Mesenchymal stem cell (in vitro differentiated cells and primary cell): ENCODE measurements around the gene MSLN.
A peak's percentile ranks its signal among the peaks of the same experiment; 100 is the strongest.

ENCODE experiments used
- DNase-seq: peaks from one replicate; pipeline ENCODE4 v3.0.0-alpha.2; 2013
- H2AFZ ChIP-seq: one replicate; pipeline ENCODE4 v1.6.1; 2013; ENCODE audit warnings: low read depth, mild to moderate bottlenecking, control low read depth, inconsistent platforms, low read length, moderate library complexity
- H2AK5ac ChIP-seq: 2 replicates; pipeline ENCODE4 v1.6.1; 2013; ENCODE audit warnings: low read length, moderate library complexity, mild to moderate bottlenecking, inconsistent platforms; ENCODE audit not compliant: severe bottlenecking
- H2BK120ac ChIP-seq: one replicate; pipeline ENCODE4 v1.6.1; 2013; ENCODE audit warnings: low read depth, mild to moderate bottlenecking, inconsistent platforms, low read length, moderate library complexity
- H2BK12ac ChIP-seq, 2 experiments: one replicate each; pipeline ENCODE4 v1.6.1; 2013; ENCODE audit warnings: inconsistent platforms in 2 of 2, low read length in 2 of 2, mild to moderate bottlenecking in 2 of 2, moderate library complexity in 2 of 2, control low read depth in 1 of 2
- H2BK15ac ChIP-seq: one replicate; pipeline ENCODE4 v1.6.1; 2013; ENCODE audit warnings: mild to moderate bottlenecking, low read depth, inconsistent platforms; ENCODE audit not compliant: poor library complexity, severe bottlenecking
- H2BK5ac ChIP-seq: 2 replicates; pipeline ENCODE4 v1.6.1; 2013; ENCODE audit warnings: low read depth, mild to moderate bottlenecking, low read length, control low read depth, inconsistent platforms; ENCODE audit not compliant: poor library complexity, severe bottlenecking
- H3K14ac ChIP-seq, 2 experiments: one replicate each; pipeline ENCODE4 v1.6.1; 2013; ENCODE audit warnings: inconsistent platforms in 2 of 2, low read length in 2 of 2, control low read depth in 1 of 2, mild to moderate bottlenecking in 1 of 2, moderate library complexity in 1 of 2
- H3K18ac ChIP-seq, 2 experiments: one replicate each; pipeline ENCODE4 v1.6.1; 2013; ENCODE audit warnings: inconsistent platforms in 2 of 2, low read length in 2 of 2, control low read depth in 1 of 2, low read depth in 1 of 2, mild to moderate bottlenecking in 1 of 2
- H3K23ac ChIP-seq, 2 experiments: one replicate each; pipeline ENCODE4 v1.6.1; 2013; ENCODE audit warnings: inconsistent platforms in 2 of 2, low read length in 2 of 2, mild to moderate bottlenecking in 2 of 2, moderate library complexity in 2 of 2, control low read depth in 1 of 2
- H3K27ac ChIP-seq: 2 replicates; pipeline ENCODE4 v1.5.1; 2013; ENCODE audit warnings: mild to moderate bottlenecking, moderate library complexity, low read length, control low read depth, inconsistent platforms; ENCODE audit not compliant: poor library complexity, severe bottlenecking
- H3K27me3 ChIP-seq, 2 experiments: 2 replicates each; pipeline versions ENCODE4 v1.6.1 to v1.7.0; 2013; ENCODE audit warnings: low read length in 2 of 2, mild to moderate bottlenecking in 2 of 2, moderate library complexity in 2 of 2, control low read depth in 1 of 2, inconsistent platforms in 1 of 2; ENCODE audit not compliant: control insufficient read depth in 1 of 2, insufficient read depth in 1 of 2
- H3K36me3 ChIP-seq, 2 experiments: 2 replicates each; pipeline versions ENCODE4 v1.6.1 to v1.7.0; 2013; ENCODE audit warnings: low read length in 2 of 2, control low read depth in 1 of 2, inconsistent platforms in 1 of 2, low read depth in 1 of 2, mild to moderate bottlenecking in 1 of 2; ENCODE audit not compliant: insufficient read depth in 2 of 2, control insufficient read depth in 1 of 2
- H3K4ac ChIP-seq, 2 experiments: one replicate each; pipeline ENCODE4 v1.6.1; 2013; ENCODE audit warnings: inconsistent platforms in 2 of 2, low read length in 2 of 2, mild to moderate bottlenecking in 2 of 2, moderate library complexity in 2 of 2, control low read depth in 1 of 2, low read depth in 1 of 2
- H3K4me1 ChIP-seq: 2 replicates; pipeline ENCODE4 v1.6.1; 2013; ENCODE audit warnings: low read depth, low read length, control low read depth; ENCODE audit not compliant: control insufficient read depth, insufficient read depth
- H3K4me2 ChIP-seq: 2 replicates; pipeline ENCODE4 v1.6.1; 2013; ENCODE audit warnings: low read length, mild to moderate bottlenecking, inconsistent platforms; ENCODE audit not compliant: poor library complexity, severe bottlenecking
- H3K4me3 ChIP-seq, 2 experiments: 2 replicates each; pipeline versions ENCODE4 v1.5.1 to v1.7.0; 2013; ENCODE audit warnings: low read length in 2 of 2, mild to moderate bottlenecking in 2 of 2, control low read depth in 1 of 2, low read depth in 1 of 2; ENCODE audit not compliant: insufficient read depth in 1 of 2
- H3K79me1 ChIP-seq: replicated peaks from 2 replicates; pipeline ENCODE4 v1.6.1; 2013; ENCODE audit warnings: mild to moderate bottlenecking, control low read depth, low read length, inconsistent platforms; ENCODE audit not compliant: poor library complexity, severe bottlenecking
- H3K9ac ChIP-seq: 2 replicates; pipeline ENCODE4 v1.7.0; 2013; ENCODE audit warnings: mild to moderate bottlenecking, low read length, moderate library complexity
- H3K9me3 ChIP-seq: 2 replicates; pipeline ENCODE4 v1.7.0; 2013; ENCODE audit warnings: mild to moderate bottlenecking, low read length; ENCODE audit not compliant: control insufficient read depth
- H4K8ac ChIP-seq: one replicate; pipeline ENCODE4 v1.6.1; 2013; ENCODE audit warnings: inconsistent platforms, mild to moderate bottlenecking, low read length, moderate library complexity
- H4K91ac ChIP-seq: one replicate; pipeline ENCODE4 v1.6.1; 2013; ENCODE audit warnings: mild to moderate bottlenecking, low read length, inconsistent platforms
- WGBS: methylation state at CpG from one replicate; pipeline ENCODE4 v1.1.7; 2013; ENCODE audit warnings: mixed read lengths; 5-methylcytosine and 5-hydroxymethylcytosine counted together

Gene MSLN

DNA sequence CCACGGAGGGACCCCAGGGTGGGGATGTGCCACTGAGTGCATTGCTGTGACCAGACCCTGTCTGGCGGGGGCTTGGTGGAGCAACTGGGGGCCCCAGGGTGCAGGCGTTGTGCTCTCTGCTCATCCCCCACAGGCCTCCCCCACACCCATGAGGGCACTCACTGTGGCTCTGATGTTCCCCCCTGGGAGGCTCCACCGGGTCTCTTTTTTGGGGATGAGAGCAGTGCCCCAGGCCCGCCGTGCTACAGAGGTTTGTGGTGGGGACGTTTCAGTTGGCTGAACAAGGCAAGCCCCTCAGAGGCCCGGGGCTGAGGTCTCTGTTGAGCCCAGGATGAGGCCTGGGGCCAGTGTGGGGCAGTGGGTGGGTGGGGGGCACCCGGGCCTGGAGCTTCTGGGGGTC, 36.8 kb upstream of the MSLN start:
- Histone ChIP-seq H3K23ac (no peak overlapping the region), H2AFZ (no peak overlapping the region), H2AK5ac (no peak overlapping the region), H3K4me1 (peaks cover 57% of the 10 kb centered on the region), H3K9ac (no peak overlapping the region), H3K4me2 (no peak overlapping the region), H2BK12ac (no peak overlapping the region), H3K18ac (no peak overlapping the region), H3K9me3 (no peaks in the 10 kb centered on the region), H3K27ac (no peak overlapping the region), H2BK120ac (no peak overlapping the region), H3K4ac (no peak overlapping the region), H3K14ac (no peak overlapping the region), H2BK5ac (no peak overlapping the region), H3K4me3 (no peak overlapping the region), H3K27me3 (peaks cover 0 to 19% of the 10 kb centered on the region in 2 experiments), H4K91ac (no peak overlapping the region), H3K79me1 (peaks cover 16% of the 10 kb centered on the region), H2BK15ac (no peak overlapping the region), H4K8ac (no peak overlapping the region), H3K36me3 (peaks cover 0 to 24% of the 10 kb centered on the region in 2 experiments)
- whole genome bisulfite sequencing, result 93% methylated on average over 9 of the region's 9 CpGs
- no peak for DNase-seq

DNA sequence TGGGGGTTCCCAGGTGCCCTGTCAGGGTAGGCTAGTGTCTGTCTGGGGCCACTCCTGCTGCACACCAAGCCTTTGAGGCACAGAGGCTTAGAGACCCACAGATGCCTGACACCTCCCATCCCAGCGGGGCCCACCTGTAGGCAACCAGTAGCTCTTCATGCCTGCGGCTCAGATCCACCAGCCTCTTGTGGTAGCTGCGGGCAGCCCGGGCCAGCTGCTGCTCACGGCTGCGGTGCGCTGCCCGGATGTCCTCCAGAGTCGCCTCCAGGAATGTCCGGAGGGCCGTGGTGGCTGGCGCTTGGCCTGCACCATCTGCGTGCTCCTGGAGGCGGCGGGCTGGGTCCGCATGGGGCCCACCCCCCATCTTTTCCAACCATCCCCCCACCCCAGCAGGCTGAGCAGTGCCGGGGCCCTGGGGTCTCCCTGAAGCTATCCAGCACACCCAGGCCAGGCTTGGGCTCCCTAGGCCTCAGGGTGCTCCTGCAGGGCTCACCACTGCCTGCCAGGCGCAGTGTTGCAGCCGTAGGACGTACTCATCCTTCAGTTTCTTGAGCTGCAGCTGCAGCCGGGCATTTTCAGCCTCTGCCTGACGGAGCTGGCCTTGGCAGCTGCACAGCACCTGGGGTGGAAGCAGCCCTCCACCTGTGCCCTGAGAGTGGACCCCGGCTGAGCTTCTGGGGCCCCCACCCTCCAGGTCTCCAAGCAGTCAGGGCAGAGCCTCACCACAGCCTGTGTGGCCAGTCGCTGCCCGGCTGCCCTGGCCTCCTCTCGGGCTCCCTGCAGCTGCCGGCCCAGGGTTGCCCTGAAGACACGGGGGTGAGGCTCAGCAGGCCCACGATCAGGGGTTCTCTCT, 36.1 kb upstream of the MSLN start:
- WGBS, result 85% methylated on average over 29 of the region's 29 CpGs
- Histone ChIP-seq H3K27ac (no peak overlapping the region), H4K91ac (no peak overlapping the region), H3K9me3 (no peaks in the 10 kb centered on the region), H4K8ac (no peak overlapping the region), H3K36me3 (peaks cover 0 to 29% of the 10 kb centered on the region in 2 experiments), H3K4me3 (no peak overlapping the region), H3K4ac (no peak overlapping the region), H3K23ac (no peak overlapping the region), H3K4me2 (no peak overlapping the region), H2AFZ (no peak overlapping the region), H2BK120ac (no peak overlapping the region), H2BK12ac (no peak overlapping the region), H3K79me1 (peaks cover 12% of the 10 kb centered on the region), H3K27me3 (peaks cover 0 to 19% of the 10 kb centered on the region in 2 experiments), H3K4me1 (peaks cover 59% of the 10 kb centered on the region), H2BK5ac (no peak overlapping the region), H3K18ac (no peak overlapping the region), H2BK15ac (no peak overlapping the region), H3K9ac (no peak overlapping the region), H3K14ac (no peak overlapping the region), H2AK5ac (no peak overlapping the region)
- DNase-seq, result no peak

DNA sequence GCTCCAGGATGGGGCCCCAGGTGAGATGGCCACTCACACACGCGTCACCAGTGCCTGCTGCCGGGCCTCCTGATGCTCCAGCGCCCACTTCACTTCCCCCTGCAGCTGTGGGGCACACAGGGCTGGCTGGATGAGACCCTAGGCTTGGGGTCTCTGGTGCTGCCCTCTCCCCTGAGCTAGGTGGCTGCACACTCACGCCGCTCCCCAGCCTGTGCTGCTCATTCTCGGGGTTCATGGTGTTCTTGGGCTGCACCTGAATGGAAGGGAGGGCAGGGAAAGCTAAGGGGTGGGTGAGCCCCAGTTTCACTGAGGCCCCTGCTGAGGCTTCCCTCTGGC, 35.5 kb upstream of the MSLN start:
- Histone ChIP-seq H2BK12ac (no peak overlapping the region), H3K79me1 (peaks cover 9% of the 10 kb centered on the region), H3K4ac (no peak overlapping the region), H3K9ac (no peak overlapping the region), H3K14ac (no peak overlapping the region), H2BK15ac (no peak overlapping the region), H4K8ac (no peak overlapping the region), H3K27ac (no peak overlapping the region), H2AK5ac (no peak overlapping the region), H3K4me3 (no peak overlapping the region), H3K4me2 (no peak overlapping the region), H3K36me3 (peaks cover 0 to 35% of the 10 kb centered on the region in 2 experiments), H2AFZ (no peak overlapping the region), H2BK5ac (no peak overlapping the region), H3K27me3 (peaks cover 0 to 19% of the 10 kb centered on the region in 2 experiments), H2BK120ac (no peak overlapping the region), H3K9me3 (no peaks in the 10 kb centered on the region), H3K18ac (no peak overlapping the region), H3K23ac (no peak overlapping the region), H4K91ac (no peak overlapping the region), H3K4me1 (peaks cover 53% of the 10 kb centered on the region)
- DNase-seq, result no peak
- WGBS, result 97% methylated on average over 7 of the region's 7 CpGs

DNA sequence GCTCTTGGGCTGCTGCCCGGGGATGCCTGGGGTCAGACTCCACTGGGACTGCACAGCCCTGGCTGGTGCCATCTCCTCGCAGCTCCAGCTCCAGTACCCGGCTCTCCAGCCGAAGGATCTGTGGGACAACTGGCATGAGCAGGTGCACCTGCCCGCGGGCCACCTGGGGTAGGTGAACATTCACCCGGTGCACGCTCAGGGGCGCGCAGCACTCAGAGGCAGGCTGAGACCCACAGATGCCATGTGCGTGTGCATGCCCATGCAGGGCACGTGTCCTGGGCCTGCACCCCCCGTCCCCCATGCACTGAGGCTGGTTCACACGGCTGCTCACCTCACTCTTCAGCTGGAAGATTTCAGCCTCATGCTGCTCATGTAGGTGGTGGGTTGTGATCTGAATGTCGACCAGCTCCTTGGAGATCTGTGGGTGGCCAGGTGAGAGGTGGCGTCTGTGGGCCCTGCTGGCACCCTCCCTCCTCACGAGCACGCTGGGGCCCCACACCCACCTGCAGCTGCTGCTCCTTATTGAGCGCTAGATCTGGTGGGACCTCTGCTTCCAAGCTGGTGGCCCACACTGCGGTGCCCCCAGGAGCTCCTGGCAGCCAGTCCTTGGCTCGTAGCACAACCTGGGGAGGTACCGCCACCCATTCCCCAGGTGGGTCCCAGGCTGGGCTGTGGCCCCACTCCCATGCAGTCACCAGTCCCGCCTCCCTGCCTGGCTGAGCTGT, 34.9 kb upstream of the MSLN start:
- no peak overlapping the region for H2BK5ac ChIP-seq
- H4K8ac ChIP-seq, result no peak overlapping the region
- H2BK120ac ChIP-seq, result no peak overlapping the region
- H3K23ac ChIP-seq, result no peak overlapping the region
- H3K4me2 ChIP-seq, result no peak overlapping the region
- WGBS, result 88% methylated on average over 23 of the region's 23 CpGs
- H3K14ac ChIP-seq, result no peak overlapping the region
- peaks cover 48% of the 10 kb centered on the region for H3K4me1 ChIP-seq
- H3K27me3 ChIP-seq, result peaks cover 0 to 19% of the 10 kb centered on the region in 2 experiments
- H2AFZ ChIP-seq, result peak overlapping the region; percentile 31
- H3K36me3 ChIP-seq, result peaks cover 0 to 41% of the 10 kb centered on the region in 2 experiments
- DNase-seq, result no peak
- H4K91ac ChIP-seq, result no peak overlapping the region
- H3K79me1 ChIP-seq, result peaks cover 6% of the 10 kb centered on the region
- no peak overlapping the region for H3K9ac ChIP-seq
- H3K27ac ChIP-seq, result no peak overlapping the region
- no peak overlapping the region for H2BK15ac ChIP-seq
- no peak overlapping the region for H2BK12ac ChIP-seq
- no peak overlapping the region for H3K18ac ChIP-seq
- no peak overlapping the region for H3K4me3 ChIP-seq
- no peaks in the 10 kb centered on the region for H3K9me3 ChIP-seq
- no peak overlapping the region for H3K4ac ChIP-seq
- H2AK5ac ChIP-seq, result no peak overlapping the region
